Endodermal cell (in vitro differentiated cells): ENCODE measurements around the gene NFATC2. TPM values are rescaled to one million over a fixed set of nuclear protein-coding genes. Genes with fewer than 3 reads are reported as not detected.

Source experiments
- DNase-seq: peaks from one replicate; pipeline ENCODE4 v3.0.0-alpha.2; 2017
- H3K27ac ChIP-seq: 2 replicates; pipeline ENCODE4 v1.5.1; 2013; ENCODE audit warnings: mild to moderate bottlenecking, low read depth, low read length, moderate library complexity
- H3K27me3 ChIP-seq: 2 replicates; pipeline ENCODE4 v1.6.1; 2013; ENCODE audit warnings: mild to moderate bottlenecking, low read length, moderate library complexity; ENCODE audit not compliant: insufficient read depth, control insufficient read depth, poor library complexity, severe bottlenecking
- H3K36me3 ChIP-seq: 2 replicates; pipeline ENCODE4 v1.7.0; 2013; ENCODE audit warnings: mild to moderate bottlenecking, low read length, moderate library complexity; ENCODE audit not compliant: control insufficient read depth, insufficient read depth
- H3K4me1 ChIP-seq: one replicate; pipeline ENCODE4 v1.7.0; 2013; ENCODE audit warnings: low read length; ENCODE audit not compliant: control insufficient read depth, insufficient read depth
- H3K4me3 ChIP-seq: 2 replicates; pipeline ENCODE4 v1.5.1; 2013; ENCODE audit warnings: mild to moderate bottlenecking, low read length, moderate library complexity
- H3K9ac ChIP-seq: 2 replicates; pipeline ENCODE4 v1.6.1; 2013; ENCODE audit warnings: mild to moderate bottlenecking, low read length, moderate library complexity; ENCODE audit not compliant: poor library complexity, severe bottlenecking; ENCODE audit errors: extremely low read depth
- H3K9me3 ChIP-seq: 2 replicates; pipeline ENCODE4 v1.6.1; 2013; ENCODE audit warnings: mild to moderate bottlenecking, low read length, moderate library complexity; ENCODE audit not compliant: control insufficient read depth
- H3K27ac Mint-ChIP-seq: 2 replicates; pipeline ENCODE4 v1.8.0; 2020; ENCODE audit warnings: mixed read lengths
- H3K27me3 Mint-ChIP-seq: 2 replicates; pipeline ENCODE4 v1.8.0; 2021; ENCODE audit warnings: mild to moderate bottlenecking, mixed read lengths; ENCODE audit not compliant: insufficient read depth
- H3K36me3 Mint-ChIP-seq: 2 replicates; pipeline ENCODE4 v1.8.0; 2020; ENCODE audit warnings: low read depth, mixed read lengths
- H3K4me1 Mint-ChIP-seq: 2 replicates; pipeline ENCODE4 v1.8.0; 2020; ENCODE audit warnings: mixed read lengths
- H3K4me3 Mint-ChIP-seq: 2 replicates; pipeline ENCODE4 v1.8.0; 2020; ENCODE audit warnings: mild to moderate bottlenecking, moderate library complexity, mixed read lengths
- H3K9me3 Mint-ChIP-seq: 2 replicates; pipeline ENCODE4 v1.8.0; 2020; ENCODE audit warnings: mild to moderate bottlenecking, mixed read lengths
- WGBS, 2 experiments: methylation state at CpG; one replicate each; pipeline versions ENCODE4 v1.1.5 to v1.1.7; 2013; ENCODE audit warnings: missing lambda C conversion rate in 2 of 2, mixed read lengths in 1 of 2; ENCODE audit not compliant: insufficient coverage in 1 of 2, insufficient read length in 1 of 2; 5-methylcytosine and 5-hydroxymethylcytosine counted together
- total RNA-seq, 2 donors: library from RNA; stranded (reverse); fragmentation: NEBNext Ultra II Directional in 1 of 2; extraction: Animal tissue kit (Norgen Biotek cat#: 25700) in 1 of 2; gene quantifications; 2 replicates in 1 of 2; 3 replicates in 1 of 2; pipeline ENCODE4 v1.2.1, GENCODE V29; 2021
- TF ChIP-seq, protein P1 (sequence below): fragments of 200-600 bp; sonication (generic); conservative IDR thresholded peaks from 2 replicates; pipeline ENCODE4 v1.5.0; 2021; ENCODE audit warnings: antibody characterized with exemption, mild to moderate bottlenecking

NFATC2 gene
- total RNA-seq, 2 donors from 2014 or later, result 1.5 to 2.1 TPM

DNA sequence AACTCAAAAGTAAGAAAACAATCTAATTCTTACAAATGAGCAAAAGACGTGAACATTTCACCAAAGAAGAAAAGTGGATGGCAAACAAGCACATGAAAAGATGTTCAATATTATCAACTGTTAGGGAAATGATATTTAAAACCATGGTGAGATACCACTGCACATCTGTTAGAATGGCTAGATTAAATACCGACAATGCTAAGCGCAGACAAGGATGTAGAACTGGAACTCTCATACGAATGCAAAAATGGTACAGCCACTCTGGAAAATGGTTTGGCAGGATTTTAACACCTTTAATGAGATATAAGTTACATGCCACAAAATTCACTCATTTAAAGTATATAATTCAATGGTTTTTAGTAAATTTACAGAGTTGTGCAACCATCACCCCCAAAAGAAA is 44.6 kb upstream of the NFATC2 start:
- H3K27me3 Mint-ChIP-seq, result no peaks in the 10 kb centered on the region
- Histone ChIP-seq H3K4me1 (no peaks in the 10 kb centered on the region), H3K9me3 (no peaks in the 10 kb centered on the region), H3K27me3 (no peaks in the 10 kb centered on the region), H3K4me3 (no peak overlapping the region), H3K9ac (no peak overlapping the region), H3K27ac (no peak overlapping the region), H3K36me3 (no peaks in the 10 kb centered on the region)
- TF ChIP-seq, protein P1, sequence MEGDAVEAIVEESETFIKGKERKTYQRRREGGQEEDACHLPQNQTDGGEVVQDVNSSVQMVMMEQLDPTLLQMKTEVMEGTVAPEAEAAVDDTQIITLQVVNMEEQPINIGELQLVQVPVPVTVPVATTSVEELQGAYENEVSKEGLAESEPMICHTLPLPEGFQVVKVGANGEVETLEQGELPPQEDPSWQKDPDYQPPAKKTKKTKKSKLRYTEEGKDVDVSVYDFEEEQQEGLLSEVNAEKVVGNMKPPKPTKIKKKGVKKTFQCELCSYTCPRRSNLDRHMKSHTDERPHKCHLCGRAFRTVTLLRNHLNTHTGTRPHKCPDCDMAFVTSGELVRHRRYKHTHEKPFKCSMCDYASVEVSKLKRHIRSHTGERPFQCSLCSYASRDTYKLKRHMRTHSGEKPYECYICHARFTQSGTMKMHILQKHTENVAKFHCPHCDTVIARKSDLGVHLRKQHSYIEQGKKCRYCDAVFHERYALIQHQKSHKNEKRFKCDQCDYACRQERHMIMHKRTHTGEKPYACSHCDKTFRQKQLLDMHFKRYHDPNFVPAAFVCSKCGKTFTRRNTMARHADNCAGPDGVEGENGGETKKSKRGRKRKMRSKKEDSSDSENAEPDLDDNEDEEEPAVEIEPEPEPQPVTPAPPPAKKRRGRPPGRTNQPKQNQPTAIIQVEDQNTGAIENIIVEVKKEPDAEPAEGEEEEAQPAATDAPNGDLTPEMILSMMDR, result no peak
- no peaks in the 10 kb centered on the region for H3K4me1 Mint-ChIP-seq
- H3K9me3 Mint-ChIP-seq, result no peaks in the 10 kb centered on the region
- no peak overlapping the region for H3K4me3 Mint-ChIP-seq
- 93 to 100% methylated on average over 4 of the region's 4 CpGs for WGBS, 2 experiments
- no peaks in the 10 kb centered on the region for H3K36me3 Mint-ChIP-seq
- no peak overlapping the region for H3K27ac Mint-ChIP-seq
- DNase-seq, result no peak

DNA sequence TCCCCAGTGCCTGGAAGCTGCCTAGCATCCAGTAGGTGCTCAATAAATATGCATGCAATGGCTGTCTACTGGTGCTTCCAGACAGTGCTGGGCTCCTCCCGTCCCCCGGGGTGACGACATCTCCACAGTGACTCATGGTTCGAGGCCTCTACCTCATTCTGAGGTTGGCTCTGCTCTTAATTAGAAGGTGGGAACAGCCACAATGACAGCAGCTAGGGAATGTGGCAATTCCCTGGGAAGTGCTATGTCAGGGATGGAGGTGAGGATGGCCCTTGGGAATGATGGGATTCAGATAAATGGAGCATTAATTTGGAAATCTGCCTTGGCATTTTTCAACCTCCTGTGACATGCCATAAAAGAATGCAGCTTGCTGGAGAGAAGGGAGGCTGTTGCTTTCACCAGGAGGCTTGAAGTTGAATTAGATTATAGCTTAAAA is 43.5 kb upstream of the NFATC2 start:
- Mint-ChIP-seq H3K27ac (no peak overlapping the region), H3K4me1 (no peaks in the 10 kb centered on the region), H3K4me3 (no peak overlapping the region), H3K9me3 (no peaks in the 10 kb centered on the region), H3K27me3 (no peaks in the 10 kb centered on the region), H3K36me3 (no peaks in the 10 kb centered on the region)
- Histone ChIP-seq H3K9me3 (no peaks in the 10 kb centered on the region), H3K4me1 (no peaks in the 10 kb centered on the region), H3K4me3 (no peak overlapping the region), H3K27ac (no peak overlapping the region), H3K36me3 (no peaks in the 10 kb centered on the region), H3K9ac (no peak overlapping the region), H3K27me3 (no peaks in the 10 kb centered on the region)
- peak; percentile 58 for DNase-seq
- 65 to 83% methylated on average over 3 to 4 of the region's 4 CpGs for WGBS, 2 experiments
- TF ChIP-seq, protein P1, result no peak

DNA sequence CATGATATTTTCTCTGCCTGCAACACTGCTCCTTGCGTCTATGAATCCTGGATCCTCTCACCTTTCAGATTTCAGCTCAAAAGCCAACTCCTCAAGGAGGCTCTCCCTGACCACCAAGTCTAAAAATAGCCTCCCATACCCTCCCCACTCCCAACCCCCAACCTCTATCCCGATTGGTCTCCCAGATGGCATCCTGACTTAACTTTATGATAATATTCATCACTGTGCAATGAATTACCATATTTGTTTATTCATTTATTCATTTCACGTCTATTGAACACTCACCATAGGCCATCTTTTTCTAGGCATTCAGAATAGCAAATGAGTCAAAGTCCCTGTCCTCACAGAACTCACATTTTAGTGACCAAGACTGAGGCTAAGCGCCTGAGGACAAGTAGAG is 42.6 kb upstream of the NFATC2 start:
- no peak for DNase-seq
- Mint-ChIP-seq H3K27ac (no peak overlapping the region), H3K9me3 (no peaks in the 10 kb centered on the region), H3K4me1 (no peaks in the 10 kb centered on the region), H3K36me3 (no peaks in the 10 kb centered on the region), H3K4me3 (no peak overlapping the region), H3K27me3 (no peaks in the 10 kb centered on the region)
- WGBS, 2 experiments, result 97 to 100% methylated on average over 2 to 4 of the region's 4 CpGs
- H3K36me3 ChIP-seq, result no peaks in the 10 kb centered on the region
- H3K27ac ChIP-seq, result no peak overlapping the region
- H3K27me3 ChIP-seq, result no peaks in the 10 kb centered on the region
- TF ChIP-seq, protein P1, result no peak
- no peaks in the 10 kb centered on the region for H3K4me1 ChIP-seq
- no peak overlapping the region for H3K4me3 ChIP-seq
- H3K9me3 ChIP-seq, result no peaks in the 10 kb centered on the region
- no peak overlapping the region for H3K9ac ChIP-seq
